ENCODE results near the gene ALPK1.
"Not testable (repeated sequence)": the region's sequence is repeated elsewhere in the genome, so short reads cannot be mapped to it uniquely, and the experiment has no call there.

ALPK1 gene

DNA sequence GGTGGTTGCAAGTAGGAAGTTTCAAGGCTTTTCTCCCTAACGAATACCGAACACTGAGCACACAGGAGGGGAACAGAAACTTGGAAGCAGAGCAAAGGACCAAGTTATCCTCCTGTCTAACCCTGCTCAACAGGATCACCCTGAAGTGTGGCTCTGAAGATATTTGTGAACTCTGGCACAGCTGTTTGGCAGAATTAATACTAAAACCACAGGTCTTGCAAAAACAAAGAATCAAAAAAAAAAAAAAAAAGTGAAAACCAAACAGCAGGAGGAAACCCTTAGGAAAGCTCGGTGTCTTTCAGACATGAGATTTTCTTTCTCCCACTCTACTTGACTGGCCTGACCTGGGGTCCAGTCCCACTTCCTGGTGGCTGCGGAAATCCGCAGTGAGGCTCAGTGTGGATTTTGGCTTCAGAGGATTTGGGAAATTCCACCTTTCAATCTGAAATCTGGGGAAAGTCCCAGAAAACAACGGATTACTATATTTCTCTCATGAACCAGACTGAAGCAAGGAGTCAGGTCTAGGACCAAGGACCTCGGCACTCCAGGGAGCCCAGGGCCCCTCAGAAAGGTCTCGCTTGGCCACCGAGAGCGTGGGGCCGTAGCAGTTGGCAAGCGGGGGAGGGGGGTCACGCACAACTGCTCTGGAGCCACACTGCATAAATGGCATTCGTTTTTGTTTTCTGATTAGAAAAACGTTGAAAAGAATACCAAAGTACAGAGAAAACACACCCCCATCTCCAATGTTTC is 12.3 kb upstream of the ALPK1 start:
- DNase-seq = no peak

- no peak for DNase-seq
Measured at GRCh38 chr4:112287258-112287989, 9.7 kb upstream of the ALPK1 start.

- DNase-seq = no peak
Measured at GRCh38 chr4:112288455-112288854, 8.7 kb upstream of the ALPK1 start.

- no peak for DNase-seq
Measured at GRCh38 chr4:112289407-112290253, 7.5 kb upstream of the ALPK1 start.

DNA sequence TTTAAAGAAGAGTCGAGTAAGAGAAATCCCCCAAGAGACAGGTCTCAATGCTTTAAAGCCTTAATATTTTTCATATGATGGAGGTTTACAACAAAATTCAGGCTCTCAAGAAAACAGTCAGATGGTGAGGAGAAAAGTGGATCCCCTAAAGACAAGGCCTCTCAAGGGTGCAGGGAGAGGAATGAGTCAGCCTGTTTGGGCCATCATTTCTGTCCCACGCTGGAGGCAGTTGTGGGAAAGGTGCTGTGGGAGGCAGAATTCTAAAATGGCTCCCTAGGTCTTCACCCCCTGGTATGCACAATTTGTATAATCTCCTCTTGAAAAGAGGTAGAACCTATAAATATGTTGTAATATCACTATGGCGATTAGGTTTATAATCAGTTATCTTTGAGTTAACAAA is 6.8 kb upstream of the ALPK1 start:
- DNase-seq = no peak

GRCh38 chr4:112299721-112300120 is 2.6 kb downstream of the ALPK1 start:
- no peak for DNase-seq

- DNase-seq = no peak
Measured at GRCh38 chr4:112302320-112303274, 5.4 kb downstream of the ALPK1 start.

DNA sequence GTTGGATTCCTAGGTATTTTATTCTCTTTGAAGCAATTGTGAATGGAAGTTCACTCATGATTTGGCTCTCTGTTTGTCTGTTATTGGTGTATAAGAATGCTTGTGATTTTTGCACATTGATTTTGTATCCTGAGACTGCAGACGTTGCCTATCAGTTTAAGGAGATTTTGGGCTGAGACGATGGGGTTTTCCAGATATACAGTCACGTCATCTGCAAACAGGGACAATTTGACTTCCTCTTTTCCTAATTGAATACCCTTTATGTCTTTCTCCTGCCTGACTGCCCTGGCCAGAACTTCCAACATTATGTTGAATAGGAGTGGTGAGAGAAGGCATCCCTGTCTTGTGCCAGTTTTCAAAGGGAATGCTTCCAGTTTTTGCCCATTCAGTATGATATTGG is 8.3 kb downstream of the ALPK1 start:
- DNase-seq = not testable (repeated sequence)

GRCh38 chr4:112309263-112309791 is 12.2 kb downstream of the ALPK1 start:
- DNase-seq = not testable (repeated sequence)

DNA sequence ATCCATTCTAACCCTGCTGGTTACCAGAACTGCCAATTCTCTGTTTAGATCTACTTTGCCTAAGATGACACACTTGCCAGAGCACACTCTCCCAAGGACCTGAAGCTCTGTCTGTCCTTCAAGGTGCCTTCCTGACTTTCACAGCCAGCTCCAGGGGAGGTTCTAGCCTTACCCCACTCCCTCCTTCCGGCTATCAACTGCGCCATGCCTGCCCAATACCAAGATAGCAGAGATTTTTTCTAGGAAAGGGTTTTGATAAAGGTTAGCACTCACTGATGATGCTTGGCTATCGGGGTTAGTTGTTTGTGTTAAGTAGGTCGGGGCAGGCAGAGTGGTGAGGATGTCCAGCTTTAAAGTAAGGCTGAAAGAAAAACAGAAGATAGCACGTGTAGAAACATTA is 14.3 kb downstream of the ALPK1 start:
- no peak for DNase-seq

DNA sequence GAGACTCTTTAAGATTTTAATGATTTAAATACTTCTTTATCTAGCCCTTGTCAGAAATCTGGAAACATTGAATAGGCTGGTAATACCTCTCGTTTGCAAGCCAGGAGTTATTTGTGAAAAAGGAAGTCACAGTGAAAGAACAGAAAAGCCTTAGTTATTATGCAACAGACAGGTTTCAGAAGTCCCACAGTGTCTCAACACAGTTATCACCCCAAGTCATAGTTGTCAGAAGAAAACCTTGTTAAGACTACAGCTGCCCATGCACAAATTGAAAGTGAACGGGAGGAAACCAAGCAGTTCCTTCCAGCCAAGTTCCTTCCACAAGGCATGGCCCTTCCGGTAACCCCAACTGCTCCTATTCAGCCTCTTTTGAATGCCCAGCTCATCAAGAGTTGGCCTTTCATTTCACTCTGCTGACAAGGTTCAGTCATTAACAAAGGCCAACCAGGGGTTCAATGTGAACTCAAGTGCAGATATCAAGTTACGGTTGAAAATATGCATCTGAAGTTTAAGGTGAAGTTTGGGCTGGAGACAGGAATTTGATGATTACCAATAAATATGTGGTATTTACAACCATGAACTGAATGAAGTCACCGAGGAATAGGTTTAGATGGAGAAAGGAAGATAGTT is 15.6 kb downstream of the ALPK1 start:
- no peak for DNase-seq

- DNase-seq = no peak
Measured at GRCh38 chr4:112315446-112315845, 18.3 kb downstream of the ALPK1 start.

DNA sequence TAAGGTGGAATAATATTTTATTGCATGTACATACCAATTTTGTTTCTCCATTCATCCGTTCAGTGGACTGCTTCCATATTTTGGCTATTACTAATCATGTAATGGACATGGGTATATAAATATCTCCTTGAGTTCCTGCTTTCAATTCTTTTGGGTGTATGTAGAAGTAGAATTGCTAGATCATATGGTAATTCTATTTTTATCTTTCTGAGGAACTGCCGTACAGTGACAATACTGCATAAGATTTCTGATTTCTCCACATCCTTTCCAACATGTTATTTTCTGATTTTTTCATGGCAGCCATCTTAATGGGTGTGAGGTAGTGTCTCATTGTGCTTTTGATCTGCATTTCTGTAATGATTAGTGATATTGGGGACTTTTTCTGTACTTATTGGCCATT is 19.2 kb downstream of the ALPK1 start:
- no peak for DNase-seq

GRCh38 chr4:112318239-112319142 is 21.3 kb downstream of the ALPK1 start:
- no peak for DNase-seq

GRCh38 chr4:112321776-112322684 is 24.9 kb downstream of the ALPK1 start:
- peak; percentile 33 for DNase-seq

DNA sequence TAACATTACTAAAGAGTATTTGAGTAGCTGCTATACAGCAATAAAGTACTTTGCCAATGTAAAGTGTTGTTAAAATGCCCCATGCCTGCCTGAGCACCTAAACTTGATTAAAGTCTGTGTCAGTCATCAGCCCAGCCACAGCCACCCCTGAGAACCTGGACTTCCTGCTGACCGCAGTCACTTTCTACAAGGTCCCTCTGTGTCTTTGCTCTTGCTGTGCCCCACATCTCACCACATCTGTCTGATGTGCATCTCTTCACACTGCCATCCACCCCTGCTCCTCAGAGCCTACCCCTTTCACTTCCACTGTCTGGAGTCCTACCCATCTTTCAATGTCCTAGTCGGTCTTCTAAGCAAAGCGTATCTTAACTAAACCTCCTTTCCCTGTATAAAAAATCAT is 25.7 kb downstream of the ALPK1 start:
- no peak for DNase-seq

DNA sequence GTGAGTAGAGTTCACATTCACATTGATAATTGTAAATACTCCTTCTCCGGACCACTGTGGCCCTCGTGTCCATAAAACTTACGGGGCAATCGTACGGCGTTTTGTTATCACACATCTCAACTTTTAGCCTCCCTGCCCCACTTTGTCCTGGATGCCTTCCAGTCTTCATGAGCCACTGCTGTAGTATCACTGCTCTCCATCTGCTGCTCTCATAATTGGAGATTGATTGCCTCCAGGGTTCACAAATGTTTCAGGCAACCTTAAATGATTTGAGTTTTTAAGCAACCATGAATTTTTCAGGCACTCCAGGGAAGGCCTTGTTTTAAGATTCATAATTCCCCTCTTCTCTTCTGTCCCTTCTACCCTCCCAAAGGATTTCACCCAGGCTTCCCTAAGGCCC is 28.4 kb downstream of the ALPK1 start:
- no peak for DNase-seq

DNA sequence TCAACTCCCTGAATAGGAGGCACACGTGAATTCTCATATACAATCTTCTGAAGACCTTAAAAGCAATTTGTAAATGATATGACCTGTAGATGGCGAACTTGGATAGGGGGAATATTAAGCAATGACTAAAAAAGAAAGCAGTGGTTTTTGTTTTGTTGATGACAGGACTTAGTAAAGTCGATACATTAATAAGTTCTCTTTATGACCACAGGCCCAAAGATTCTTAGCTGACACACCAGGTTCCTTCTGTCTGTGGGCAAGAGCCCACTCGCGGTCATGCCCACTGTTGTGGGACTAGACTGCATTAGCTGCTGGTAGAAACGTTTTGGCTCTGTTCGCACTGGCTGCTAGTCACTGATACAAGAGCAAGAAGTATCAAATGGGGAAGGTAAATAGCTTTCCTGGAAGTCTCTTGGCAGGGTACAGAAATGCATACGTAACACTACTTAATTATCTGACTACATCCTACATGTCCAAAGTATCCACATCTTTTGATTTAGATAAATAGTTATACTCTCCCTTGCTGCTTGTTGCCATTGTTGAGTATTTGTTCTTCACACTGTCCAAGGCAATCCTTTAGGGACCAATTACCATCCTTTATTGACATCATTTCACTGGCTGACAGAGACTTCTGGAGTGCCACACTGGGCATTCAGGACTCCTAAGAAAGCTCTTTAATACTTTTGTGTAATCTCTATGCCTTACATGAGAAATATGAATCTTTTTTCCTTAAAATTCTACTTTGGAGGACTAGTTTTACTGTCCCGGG is 31.0 kb downstream of the ALPK1 start:
- DNase-seq = peak; percentile 66

DNA sequence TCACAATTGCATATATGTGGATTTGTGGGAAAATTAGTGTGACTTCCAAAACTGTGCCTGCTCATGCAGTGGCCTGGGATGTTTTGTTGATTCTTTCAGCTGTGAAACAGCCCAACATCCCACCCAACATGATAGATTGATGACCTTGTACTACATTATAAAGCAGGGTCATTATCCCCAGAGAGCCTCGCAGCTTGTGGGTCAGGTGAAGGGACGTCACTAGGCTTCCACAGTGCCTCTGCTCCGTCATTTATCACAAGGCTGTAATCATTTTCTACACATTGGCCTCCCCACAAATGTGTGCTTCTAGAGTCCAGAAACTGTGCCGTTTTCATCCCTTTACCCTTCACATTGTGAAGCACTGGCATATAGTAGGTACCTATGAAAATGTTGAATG is 31.6 kb downstream of the ALPK1 start:
- DNase-seq = no peak

Measured in NCI-H510A treated with DMSO at 0.1 percent for 48 hours (cell line).